CD8-positive, alpha-beta memory T cell (primary cell): ENCODE results near the gene WDR37. TPM values are rescaled to one million over a fixed set of nuclear protein-coding genes. Genes with fewer than 3 reads are reported as not detected.
"Not testable (repeated sequence)": the region's sequence is repeated elsewhere in the genome, so short reads cannot be mapped to it uniquely, and the experiment has no call there.

Source experiments
- CTCF ChIA-PET: fragments of 350-600 bp; sonication (Branson Sonifier 250); formaldehyde crosslinking; loops from one replicate; lab custom pipeline; 2021; ENCODE audit warnings: antibody characterized with exemption; lab: Charles Lee
- POLR2A ChIA-PET: fragments of 350-600 bp; sonication (Branson Sonifier 250); formaldehyde crosslinking; loops from one replicate; lab custom pipeline; 2021; ENCODE audit warnings: antibody characterized with exemption; lab: Charles Lee
- DNase-seq, 5 donors: peaks; one replicate each; pipeline versions ENCODE4 v3.0.0 to v3.0.0-alpha.2; 2020 to 2022; ENCODE audit warnings: mixed read lengths in 1 of 5
- H3K27ac ChIP-seq: one replicate; pipeline ENCODE4 v1.7.0; 2013; ENCODE audit warnings: low read depth, mild to moderate bottlenecking, low read length, moderate library complexity
- H3K27me3 ChIP-seq: 2 replicates; pipeline ENCODE4 v1.7.0; 2013; ENCODE audit warnings: low read length, mild to moderate bottlenecking; ENCODE audit not compliant: insufficient read depth, poor library complexity, severe bottlenecking
- H3K36me3 ChIP-seq: 2 replicates; pipeline ENCODE4 v1.7.0; 2013; ENCODE audit warnings: mild to moderate bottlenecking, low read length, moderate library complexity; ENCODE audit not compliant: insufficient read depth
- H3K4me1 ChIP-seq: 2 replicates; pipeline ENCODE4 v1.7.0; 2013; ENCODE audit warnings: mild to moderate bottlenecking, low read length, moderate library complexity; ENCODE audit not compliant: insufficient read depth
- H3K4me3 ChIP-seq: 2 replicates; pipeline ENCODE4 v1.7.0; 2013; ENCODE audit warnings: mild to moderate bottlenecking, low read length
- H3K9me3 ChIP-seq: 2 replicates; pipeline ENCODE4 v1.7.0; 2013; ENCODE audit warnings: mild to moderate bottlenecking, low read length
- H3K27ac Mint-ChIP-seq, 8 donors: one replicate each; pipeline ENCODE4 v1.8.0; 2020 to 2021; ENCODE audit warnings: mixed read lengths in 8 of 8, mild to moderate bottlenecking in 6 of 8, inconsistent platforms in 3 of 8, moderate library complexity in 3 of 8
- H3K27me3 Mint-ChIP-seq, 2 donors: one replicate each; pipeline ENCODE4 v1.8.0; 2020 to 2021; ENCODE audit warnings: mixed read lengths in 2 of 2, mild to moderate bottlenecking in 1 of 2, moderate library complexity in 1 of 2
- H3K36me3 Mint-ChIP-seq, 3 donors: one replicate each; pipeline ENCODE4 v1.8.0; 2020 to 2021; ENCODE audit warnings: mixed read lengths in 3 of 3, inconsistent platforms in 1 of 3, mild to moderate bottlenecking in 1 of 3
- H3K4me1 Mint-ChIP-seq, 3 donors: one replicate each; pipeline ENCODE4 v1.8.0; 2020 to 2021; ENCODE audit warnings: mixed read lengths in 3 of 3, inconsistent platforms in 1 of 3, mild to moderate bottlenecking in 1 of 3
- H3K4me3 Mint-ChIP-seq, 7 donors: one replicate each; pipeline ENCODE4 v1.8.0; 2020 to 2021; ENCODE audit warnings: mixed read lengths in 7 of 7, mild to moderate bottlenecking in 6 of 7, moderate library complexity in 4 of 7, inconsistent platforms in 2 of 7
- H3K9me3 Mint-ChIP-seq, 5 donors: one replicate each; pipeline ENCODE4 v1.8.0; 2020 to 2022; ENCODE audit warnings: mixed read lengths in 5 of 5, mild to moderate bottlenecking in 3 of 5, moderate library complexity in 2 of 5, inconsistent platforms in 1 of 5
- polyA plus RNA-seq: library from polyadenylated mRNA; unstranded; fragments of 300-500 nt; fragmentation: Illumina TruSeq; gene quantifications from one replicate; pipeline ENCODE4 v1.2.3, GENCODE V29; 2021
- total RNA-seq, 2 experiments: library from RNA; stranded (reverse); gene quantifications; one replicate each; pipeline ENCODE4 v1.2.3, GENCODE V29; 2021

The WDR37 gene
- total and polyA plus RNA-seq, 3 experiments from 2014 or later = 14.5 to 21.7 (median 15.8) TPM

GRCh38 chr10:1061930-1062774 lies 6.0 kb downstream of the WDR37 start:
- Histone ChIP-seq H3K4me1 (peaks cover 81% of the 10 kb centered on the region), H3K36me3 (no peaks in the 10 kb centered on the region), H3K27me3 (no peaks in the 10 kb centered on the region), H3K4me3 (peak overlapping the region; percentile 47), H3K9me3 (no peaks in the 10 kb centered on the region), H3K27ac (no peak overlapping the region)
- Mint-ChIP-seq H3K4me3 (peak overlapping the region; percentile 72 to 82 (median 80)), H3K27me3 (no peaks in the 10 kb centered on the region), H3K9me3 (no peaks in the 10 kb centered on the region), H3K36me3 (peaks cover 0 to 17% (median 4%) of the 10 kb centered on the region in 3 donors), H3K4me1 (peaks cover 79 to 95% (median 94%) of the 10 kb centered on the region in 3 donors), H3K27ac (peak overlapping the region; percentile 90 to 98 (median 92))
- POLR2A ChIA-PET = interaction anchor here (0.6 to 1.7 kb wide), 3 partner anchors 10 to 162 kb away, joined by 3 to 8 read pairs (median 5); partner anchors contain the start of gene IDI1
- CTCF ChIA-PET = interaction anchor here (1.4 kb wide), 1 partner anchor 74 kb away, joined by 4 read pairs; the partner anchor contains the start of gene GTPBP4
- DNase-seq = peak in 1 of 5 donors; percentile 65

GRCh38 chr10:1063232-1063865 lies 7.2 kb downstream of the WDR37 start:
- H3K4me3 ChIP-seq = peak overlapping the region; percentile 47
- POLR2A ChIA-PET = interaction anchor here (0.7 to 1.0 kb wide), 4 partner anchors 13 to 804 kb away, joined by 3 to 5 read pairs (median 3); partner anchors contain the start of gene IDI1
- Mint-ChIP-seq H3K36me3 (peaks cover 0 to 11% (median 4%) of the 10 kb centered on the region in 3 donors), H3K27me3 (no peaks in the 10 kb centered on the region), H3K9me3 (no peaks in the 10 kb centered on the region), H3K27ac (peak overlapping the region; percentile 90 to 98 (median 92)), H3K4me3 (peak overlapping the region; percentile 72 to 82 (median 80)), H3K4me1 (peaks cover 77 to 94% (median 92%) of the 10 kb centered on the region in 3 donors)
- CTCF ChIA-PET = interaction anchor here (1.4 to 1.8 kb wide), 2 partner anchors 14 to 75 kb away, joined by 4 to 6 read pairs; partner anchors contain the start of genes GTPBP4 and IDI1
- H3K27ac ChIP-seq = peak overlapping the region; percentile 49
- H3K9me3 ChIP-seq = no peaks in the 10 kb centered on the region
- DNase-seq = peak; percentile 14 to 57 (median 55)
- no peaks in the 10 kb centered on the region for H3K36me3 ChIP-seq
- peaks cover 70% of the 10 kb centered on the region for H3K4me1 ChIP-seq
- H3K27me3 ChIP-seq = no peaks in the 10 kb centered on the region

- Mint-ChIP-seq H3K9me3 (no peaks in the 10 kb centered on the region), H3K27me3 (no peaks in the 10 kb centered on the region)
- CTCF ChIA-PET = interaction anchor here (1.3 kb wide), 1 partner anchor 10 kb away, joined by 3 read pairs; no protein-coding TSS in a partner anchor
These were observed 8.7 kb downstream of the WDR37 start for GRCh38 chr10:1064964-1065247.

GRCh38 chr10:1066734-1067133 lies 10.5 kb downstream of the WDR37 start:
- H3K27ac ChIP-seq, H3K36me3 ChIP-seq, H3K4me3 ChIP-seq, H3K9me3 ChIP-seq, CTCF ChIA-PET, DNase-seq, POLR2A ChIA-PET, H3K4me3 Mint-ChIP-seq, H3K27me3 ChIP-seq, H3K27me3 Mint-ChIP-seq, H3K9me3 Mint-ChIP-seq: not testable (repeated sequence)
- H3K4me1 ChIP-seq = peaks cover 44% of the 10 kb centered on the region
- peaks cover 0 to 11% (median 4%) of the 10 kb centered on the region in 3 donors for H3K36me3 Mint-ChIP-seq
- H3K4me1 Mint-ChIP-seq = peaks cover 74 to 88% (median 84%) of the 10 kb centered on the region in 3 donors
- peak overlapping the region in 7 of 8 donors; percentile 52 to 92 (median 81) for H3K27ac Mint-ChIP-seq

More at GRCh38 chr10:1064964-1065247, 8.7 kb downstream of the WDR37 start:
- Histone ChIP-seq H3K27ac (no peak overlapping the region), H3K27me3 (no peaks in the 10 kb centered on the region), H3K36me3 (no peaks in the 10 kb centered on the region), H3K9me3 (no peaks in the 10 kb centered on the region), H3K4me3 (no peak overlapping the region), H3K4me1 (peaks cover 62% of the 10 kb centered on the region)
- POLR2A ChIA-PET = no interaction called here
- peaks cover 86 to 94% (median 94%) of the 10 kb centered on the region in 3 donors for H3K4me1 Mint-ChIP-seq
- H3K4me3 Mint-ChIP-seq = peak overlapping the region in 2 of 7 donors; percentile 12 to 13
- H3K36me3 Mint-ChIP-seq = peaks cover 0 to 7% (median 4%) of the 10 kb centered on the region in 3 donors
- peak overlapping the region; percentile 58 to 98 (median 90) for H3K27ac Mint-ChIP-seq
- DNase-seq = no peak

GRCh38 chr10:1068380-1069361 lies 12.5 kb downstream of the WDR37 start:
- Mint-ChIP-seq H3K27ac (peak overlapping the region in 7 of 8 donors; percentile 52 to 97 (median 61)), H3K4me1 (peaks cover 56 to 78% (median 72%) of the 10 kb centered on the region in 3 donors), H3K27me3 (no peaks in the 10 kb centered on the region), H3K9me3 (no peaks in the 10 kb centered on the region), H3K4me3 (peak overlapping the region in 4 of 7 donors; percentile 40 to 52 (median 42)), H3K36me3 (peaks cover 0 to 25% (median 4%) of the 10 kb centered on the region in 3 donors)
- POLR2A ChIA-PET = interaction anchor here (0.7 kb wide), 1 partner anchor 18 kb away, joined by 3 read pairs; no protein-coding TSS in a partner anchor
- no peak for DNase-seq
- Histone ChIP-seq H3K9me3 (no peaks in the 10 kb centered on the region), H3K36me3 (peaks cover 2% of the 10 kb centered on the region), H3K27me3 (no peaks in the 10 kb centered on the region), H3K4me1 (peaks cover 25% of the 10 kb centered on the region), H3K27ac (no peak overlapping the region), H3K4me3 (no peak overlapping the region)
- CTCF ChIA-PET = no interaction called here

GRCh38 chr10:1070919-1071318 lies 14.7 kb downstream of the WDR37 start:
- H3K27me3 Mint-ChIP-seq = no peaks in the 10 kb centered on the region
- Histone ChIP-seq H3K4me1 (peaks cover 5% of the 10 kb centered on the region), H3K36me3 (peaks cover 8% of the 10 kb centered on the region), H3K9me3 (no peaks in the 10 kb centered on the region), H3K27ac (no peak overlapping the region), H3K27me3 (no peaks in the 10 kb centered on the region), H3K4me3 (no peak overlapping the region)
- DNase-seq = no peak
- peaks cover 48 to 73% (median 64%) of the 10 kb centered on the region in 3 donors for H3K4me1 Mint-ChIP-seq
- H3K36me3 Mint-ChIP-seq = peaks cover 0 to 33% (median 5%) of the 10 kb centered on the region in 3 donors
- peak overlapping the region in 1 of 8 donors; percentile 43 for H3K27ac Mint-ChIP-seq
- CTCF ChIA-PET = no interaction called here
- POLR2A ChIA-PET = no interaction called here
- no peak overlapping the region for H3K4me3 Mint-ChIP-seq
- H3K9me3 Mint-ChIP-seq = no peaks in the 10 kb centered on the region
